ENCODE measurements around the gene PACSIN2.
A peak's percentile ranks its signal among the peaks of the same experiment; 100 is the strongest.

Gene PACSIN2

DNA sequence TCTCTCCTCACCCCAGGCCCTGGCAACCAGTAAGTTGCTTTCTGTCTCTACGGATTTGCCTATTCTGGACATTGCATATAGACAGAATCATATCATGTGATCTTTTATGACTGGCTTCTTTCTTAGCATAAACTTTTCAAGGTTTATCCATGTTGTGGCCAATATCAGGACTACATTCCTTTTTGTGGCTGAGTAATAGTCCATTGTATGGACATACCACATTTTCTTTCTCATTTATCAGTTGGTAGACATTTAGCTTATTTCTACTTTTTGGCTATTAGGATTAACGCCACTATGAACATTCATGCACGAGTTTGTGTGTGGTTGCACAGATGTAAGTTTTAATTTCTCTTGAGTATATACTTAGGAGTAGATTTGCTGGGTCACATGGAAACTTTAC is 193.6 kb downstream of the PACSIN2 start:
- in situ Hi-C loops (cut with MboI; ENCODE audit: low pct_unique_long_range_greater_than_20kb, low sequenced_read_pairs) = no loop called here
- DNase-seq = no peak

- in situ Hi-C loops (cut with MboI; ENCODE audit: low pct_unique_long_range_greater_than_20kb, low sequenced_read_pairs) = no loop called here
- peak; percentile 65 for DNase-seq
These were observed 194.7 kb downstream of the PACSIN2 start for GRCh38 chr22:42820045-42820763.

Data from KBM-7 (cell line).